H9 (cell line): ENCODE data around the gene REG4. TPM values are rescaled to one million over a fixed set of nuclear protein-coding genes. Genes with fewer than 3 reads are reported as not detected.

Experiments used
- DNase-seq: peaks from one replicate; pipeline ENCODE4 v3.0.0-alpha.2; 2017
- H2AFZ ChIP-seq: one replicate; pipeline ENCODE4 v1.6.1; 2013; ENCODE audit warnings: mild to moderate bottlenecking, low read length, control low read depth, moderate library complexity
- H2AK5ac ChIP-seq: 2 replicates; pipeline ENCODE4 v1.6.1; 2013; ENCODE audit warnings: low read length, control low read depth, mixed read lengths; ENCODE audit not compliant: insufficient read length
- H2BK120ac ChIP-seq: one replicate; pipeline ENCODE4 v1.6.1; 2013; ENCODE audit warnings: low read depth, mild to moderate bottlenecking, low read length, control low read depth, inconsistent platforms; ENCODE audit not compliant: poor library complexity, severe bottlenecking
- H2BK12ac ChIP-seq: 2 replicates; pipeline ENCODE4 v1.6.1; 2013; ENCODE audit warnings: low read length, control low read depth, mixed read lengths, low read depth; ENCODE audit not compliant: insufficient read length
- H2BK15ac ChIP-seq: 2 replicates; pipeline ENCODE4 v1.6.1; 2013; ENCODE audit warnings: low read depth, low read length, control low read depth
- H2BK20ac ChIP-seq: one replicate; pipeline ENCODE4 v1.6.1; 2013; ENCODE audit warnings: low read depth, mild to moderate bottlenecking, low read length, control low read depth, inconsistent platforms; ENCODE audit not compliant: poor library complexity, severe bottlenecking
- H2BK5ac ChIP-seq: 2 replicates; pipeline ENCODE4 v1.6.1; 2013; ENCODE audit warnings: low read length, control low read depth, mixed read lengths; ENCODE audit not compliant: insufficient read length
- H3K14ac ChIP-seq: 2 replicates; pipeline ENCODE4 v1.6.1; 2013; ENCODE audit warnings: low read length, control low read depth; ENCODE audit not compliant: insufficient read depth
- H3K18ac ChIP-seq: 2 replicates; pipeline ENCODE4 v1.6.1; 2013; ENCODE audit warnings: low read depth, mild to moderate bottlenecking, mixed read lengths, low read length, control low read depth; ENCODE audit not compliant: insufficient read length
- H3K23ac ChIP-seq: 2 replicates; pipeline ENCODE4 v1.6.1; 2013; ENCODE audit warnings: low read length, control low read depth, mixed read lengths, low read depth; ENCODE audit not compliant: insufficient read length
- H3K23me2 ChIP-seq: 2 replicates; pipeline ENCODE4 v1.6.1; 2013; ENCODE audit warnings: low read depth, mild to moderate bottlenecking, mixed read lengths, low read length, control low read depth; ENCODE audit not compliant: insufficient read length, poor library complexity, severe bottlenecking
- H3K27ac ChIP-seq: 2 replicates; pipeline ENCODE4 v1.5.1; 2013; ENCODE audit warnings: low read length, control low read depth, mixed read lengths, low read depth; ENCODE audit not compliant: insufficient read length
- H3K27me3 ChIP-seq: 2 replicates; pipeline ENCODE4 v1.6.1; 2013; ENCODE audit warnings: low read length, control low read depth, inconsistent platforms; ENCODE audit not compliant: insufficient read depth
- H3K4ac ChIP-seq: 2 replicates; pipeline ENCODE4 v1.6.1; 2013; ENCODE audit warnings: low read depth, mild to moderate bottlenecking, control low read depth, inconsistent platforms, low read length, moderate library complexity
- H3K4me1 ChIP-seq: 2 replicates; pipeline ENCODE4 v1.6.1; 2013; ENCODE audit warnings: low read length, control low read depth, inconsistent platforms; ENCODE audit not compliant: insufficient read depth
- H3K4me2 ChIP-seq: 2 replicates; pipeline ENCODE4 v1.6.1; 2013; ENCODE audit warnings: low read length, control low read depth, mixed read lengths; ENCODE audit not compliant: insufficient read length, insufficient read depth
- H3K56ac ChIP-seq: 2 replicates; pipeline ENCODE4 v1.6.1; 2013; ENCODE audit warnings: low read depth, mild to moderate bottlenecking, mixed read lengths, low read length, control low read depth; ENCODE audit not compliant: insufficient read length
- H3K79me1 ChIP-seq: 2 replicates; pipeline ENCODE4 v1.6.1; 2013; ENCODE audit warnings: low read depth, mild to moderate bottlenecking, moderate library complexity, low read length, control low read depth, inconsistent platforms; ENCODE audit not compliant: insufficient read depth, poor library complexity, severe bottlenecking
- H3K79me2 ChIP-seq: 2 replicates; pipeline ENCODE4 v1.6.1; 2013; ENCODE audit warnings: low read length, control low read depth, inconsistent platforms; ENCODE audit not compliant: insufficient read depth
- H3K9ac ChIP-seq: 2 replicates; pipeline ENCODE4 v1.6.1; 2013; ENCODE audit warnings: low read length, control low read depth, mixed read lengths; ENCODE audit not compliant: insufficient read length; ENCODE audit errors: extremely low read depth
- H3K9me3 ChIP-seq: one replicate; pipeline ENCODE4 v1.6.1; 2013; ENCODE audit warnings: low read depth, low read length, inconsistent platforms; ENCODE audit not compliant: control insufficient read depth
- H3T11ph ChIP-seq: one replicate; pipeline ENCODE4 v1.6.1; 2013; ENCODE audit warnings: mild to moderate bottlenecking, low read length, control low read depth, inconsistent platforms
- H4K20me1 ChIP-seq: one replicate; pipeline ENCODE4 v1.6.1; 2013; ENCODE audit not compliant: control insufficient read depth, insufficient read length, insufficient read depth
- H4K5ac ChIP-seq: 2 replicates; pipeline ENCODE4 v1.6.1; 2013; ENCODE audit warnings: low read depth, mild to moderate bottlenecking, mixed read lengths, low read length, control low read depth; ENCODE audit not compliant: insufficient read length
- H4K8ac ChIP-seq: replicated peaks from 2 replicates; pipeline ENCODE4 v1.6.1; 2013; ENCODE audit warnings: low read length, control low read depth, mixed read lengths, low read depth; ENCODE audit not compliant: insufficient read length
- H4K91ac ChIP-seq: 2 replicates; pipeline ENCODE4 v1.6.1; 2013; ENCODE audit warnings: low read depth, mild to moderate bottlenecking, moderate library complexity, mixed read lengths, low read length, control low read depth; ENCODE audit not compliant: insufficient read length
- H3K27ac Mint-ChIP-seq, 3 experiments: 2 replicates in 2 of 3; 3 replicates in 1 of 3; pipeline ENCODE4 v1.8.0; 2020 to 2021; ENCODE audit warnings: mixed read lengths in 3 of 3, mild to moderate bottlenecking in 1 of 3, moderate library complexity in 1 of 3
- H3K27me3 Mint-ChIP-seq: 2 replicates; pipeline ENCODE4 v1.8.0; 2021; ENCODE audit warnings: low read depth, mild to moderate bottlenecking, moderate library complexity, mixed read lengths
- H3K36me3 Mint-ChIP-seq, 3 experiments: 2 replicates in 2 of 3; 3 replicates in 1 of 3; pipeline ENCODE4 v1.8.0; 2020 to 2021; ENCODE audit warnings: low read depth in 3 of 3, mixed read lengths in 3 of 3; ENCODE audit not compliant: insufficient read depth in 1 of 3
- H3K4me1 Mint-ChIP-seq, 2 experiments: 2 replicates each; pipeline ENCODE4 v1.8.0; 2020; ENCODE audit warnings: mixed read lengths in 2 of 2
- H3K4me3 Mint-ChIP-seq, 2 experiments: 2 replicates in 1 of 2; 3 replicates in 1 of 2; pipeline ENCODE4 v1.8.0; 2020 to 2021; ENCODE audit warnings: mild to moderate bottlenecking in 2 of 2, mixed read lengths in 2 of 2, moderate library complexity in 1 of 2
- H3K9me3 Mint-ChIP-seq, 2 experiments: 2 replicates in 1 of 2; 3 replicates in 1 of 2; pipeline ENCODE4 v1.8.0; 2020; ENCODE audit warnings: mild to moderate bottlenecking in 2 of 2, mixed read lengths in 2 of 2, moderate library complexity in 1 of 2
- WGBS: extraction: QIAGEN DNeasy Blood & Tissue Kit; methylation state at CpG from one replicate; pipeline ENCODE4 v1.1.7; 2013; ENCODE audit warnings: missing lambda C conversion rate, low lambda C conversion rate, mixed read lengths; ENCODE audit not compliant: insufficient read length; ENCODE audit errors: extremely low coverage; 5-methylcytosine and 5-hydroxymethylcytosine counted together
- total RNA-seq: library from RNA; stranded (reverse); gene quantifications from 2 replicates; pipeline ENCODE4 v1.2.1, GENCODE V29; 2021
- TF ChIP-seq, protein P1 (sequence below): fragments of 200-600 bp; sonication (generic); conservative IDR thresholded peaks from 3 replicates; pipeline ENCODE4 v1.8.0; 2021; ENCODE audit warnings: antibody characterized with exemption, mild to moderate bottlenecking

The REG4 gene
- total RNA-seq, 1 experiment from 2014 or later, result not detected

GRCh38 chr1:119834990-119835389 is 23.7 kb upstream of the REG4 start:
- no peak overlapping the region for H2BK5ac ChIP-seq
- H3T11ph ChIP-seq, result no peak overlapping the region
- Mint-ChIP-seq H3K9me3 (no peaks in the 10 kb centered on the region), H3K36me3 (no peaks in the 10 kb centered on the region), H3K27ac (no peak overlapping the region), H3K27me3 (peaks cover 7% of the 10 kb centered on the region; the same call in 1 of the 2 replicates), H3K4me3 (no peak overlapping the region), H3K4me1 (peaks cover 6% of the 10 kb centered on the region in 2 experiments)
- H3K4me2 ChIP-seq, result no peak overlapping the region
- H3K4me1 ChIP-seq, result no peaks in the 10 kb centered on the region; the same call in 1 of the 2 replicates
- H2BK120ac ChIP-seq, result no peak overlapping the region
- H3K9ac ChIP-seq, result no peak overlapping the region
- no peak overlapping the region for H3K56ac ChIP-seq
- H4K20me1 ChIP-seq, result no peaks in the 10 kb centered on the region
- H3K9me3 ChIP-seq, result no peaks in the 10 kb centered on the region
- no peak overlapping the region for H2BK15ac ChIP-seq
- no CpG with 5 or more reads among the region's 4 CpGs for WGBS
- no peak overlapping the region for H3K18ac ChIP-seq
- H3K27ac ChIP-seq, result no peak overlapping the region
- no peaks in the 10 kb centered on the region for H3K79me1 ChIP-seq
- no peak overlapping the region for H4K8ac ChIP-seq
- H4K91ac ChIP-seq, result no peak overlapping the region
- H3K23ac ChIP-seq, result no peak overlapping the region
- H3K79me2 ChIP-seq, result no peaks in the 10 kb centered on the region
- no peak for DNase-seq
- no peak overlapping the region for H2AFZ ChIP-seq
- no peak overlapping the region for H2AK5ac ChIP-seq
- H3K23me2 ChIP-seq, result no peaks in the 10 kb centered on the region
- no peak overlapping the region for H2BK20ac ChIP-seq
- TF ChIP-seq, protein P1, sequence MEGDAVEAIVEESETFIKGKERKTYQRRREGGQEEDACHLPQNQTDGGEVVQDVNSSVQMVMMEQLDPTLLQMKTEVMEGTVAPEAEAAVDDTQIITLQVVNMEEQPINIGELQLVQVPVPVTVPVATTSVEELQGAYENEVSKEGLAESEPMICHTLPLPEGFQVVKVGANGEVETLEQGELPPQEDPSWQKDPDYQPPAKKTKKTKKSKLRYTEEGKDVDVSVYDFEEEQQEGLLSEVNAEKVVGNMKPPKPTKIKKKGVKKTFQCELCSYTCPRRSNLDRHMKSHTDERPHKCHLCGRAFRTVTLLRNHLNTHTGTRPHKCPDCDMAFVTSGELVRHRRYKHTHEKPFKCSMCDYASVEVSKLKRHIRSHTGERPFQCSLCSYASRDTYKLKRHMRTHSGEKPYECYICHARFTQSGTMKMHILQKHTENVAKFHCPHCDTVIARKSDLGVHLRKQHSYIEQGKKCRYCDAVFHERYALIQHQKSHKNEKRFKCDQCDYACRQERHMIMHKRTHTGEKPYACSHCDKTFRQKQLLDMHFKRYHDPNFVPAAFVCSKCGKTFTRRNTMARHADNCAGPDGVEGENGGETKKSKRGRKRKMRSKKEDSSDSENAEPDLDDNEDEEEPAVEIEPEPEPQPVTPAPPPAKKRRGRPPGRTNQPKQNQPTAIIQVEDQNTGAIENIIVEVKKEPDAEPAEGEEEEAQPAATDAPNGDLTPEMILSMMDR, result no peak
- H4K5ac ChIP-seq, result no peak overlapping the region
- H2BK12ac ChIP-seq, result no peak overlapping the region
- H3K27me3 ChIP-seq, result no peaks in the 10 kb centered on the region
- no peak overlapping the region for H3K14ac ChIP-seq
- no peak overlapping the region for H3K4ac ChIP-seq
